ENCODE measurements around the gene ASCC1. TPM values are rescaled to one million over a fixed set of nuclear protein-coding genes. Genes with fewer than 3 reads are reported as not detected.

Gene ASCC1
- total and polyA plus RNA-seq, 2 of the 4 experiments (the other 2 are of a cell fraction) = 15.9 to 21.0 TPM

- Histone ChIP-seq H4K5ac (ENCODE audit: low read depth, low read length) (no peak overlapping the region), H3K79me1 (ENCODE audit: low read depth in 1 of 2, low read length in 2 of 2) (no peaks in the 10 kb centered on the region), H3K4me1 (ENCODE audit: control insufficient read depth, insufficient read depth, low read length) (peaks cover 1% of the 10 kb centered on the region; the same call in 1 of the 2 replicates), H3K9me1 (ENCODE audit: insufficient read depth, low read length) (no peaks in the 10 kb centered on the region), H3K36me3 (ENCODE audit: control insufficient read depth, insufficient read depth, low read length) (no peaks in the 10 kb centered on the region), H3K14ac (replicated peaks; ENCODE audit: low read depth, low read length) (no peak overlapping the region), H2BK5ac (ENCODE audit: low read depth, low read length, poor library complexity, severe bottlenecking) (no peak overlapping the region), H4K91ac (ENCODE audit: insufficient read depth, low read depth, low read length) (no peak overlapping the region), H2AFZ (replicated peaks; ENCODE audit: low read length, poor library complexity) (no peak overlapping the region), H4K20me1 (ENCODE audit: insufficient read depth, low read length) (no peaks in the 10 kb centered on the region), H3K23ac (ENCODE audit: low read depth, low read length) (no peak overlapping the region), H3K18ac (ENCODE audit: low read depth, low read length) (no peak overlapping the region), H2BK15ac (ENCODE audit: low read depth, low read length) (no peak overlapping the region), H2BK20ac (ENCODE audit: low read depth, low read length) (no peak overlapping the region), H2BK120ac (ENCODE audit: low read depth, low read length) (no peak overlapping the region), H3K27me3 (ENCODE audit: control insufficient read depth, insufficient read depth, low read length) (no peaks in the 10 kb centered on the region), H2AK5ac (ENCODE audit: low read depth, low read length) (no peak overlapping the region), H4K8ac (ENCODE audit: low read depth in 2 of 2, low read length in 2 of 2) (no peak overlapping the region), H3K27ac (ENCODE audit: insufficient read depth, low read length) (no peak overlapping the region), H2AK9ac (replicated peaks; ENCODE audit: low read depth, low read length, poor library complexity) (no peak overlapping the region), H3K4me2 (ENCODE audit: low read depth, low read length) (no peak overlapping the region), H3K9ac (ENCODE audit: low read depth, low read length) (no peak overlapping the region), H3K56ac (ENCODE audit: extremely low read depth, insufficient read depth, low read length) (no peak overlapping the region), H3K4ac (ENCODE audit: low read depth, low read length) (no peak overlapping the region), H3K4me3 (ENCODE audit: insufficient read depth, low read depth, low read length) (no peak overlapping the region), H3K9me3 (ENCODE audit: control insufficient read depth, insufficient read depth, low read length) (no peaks in the 10 kb centered on the region)
- WGBS, 2 experiments (ENCODE audit: extremely low coverage in 2 of 2, insufficient read length in 1 of 2) = no CpG with 5 or more reads among the region's 4 CpGs
- TF ChIP-seq MAFK (IDR thresholded peaks at IDR 0.05; ENCODE audit: low read depth, low read length) (no peak), RCOR1 (IDR thresholded peaks at IDR 0.05; ENCODE audit: insufficient replicate concordance, low read length) (no peak), CTCF (conservative IDR thresholded peaks at IDR 0.05; ENCODE audit: low read depth, low read length) (no peak), RAD21 (IDR thresholded peaks at IDR 0.05; ENCODE audit: low read length) (no peak), NFE2L2 (IDR thresholded peaks at IDR 0.05; ENCODE audit: low read depth, low read length) (no peak)
- ATAC-seq (ENCODE audit: low read depth) (no peak), DNase-seq (no peak)
- dilution Hi-C loops (cut with HindIII; ENCODE audit: low sequenced_read_pairs, unreplicated experiment) = no loop called here
- no TSS peak for BruUV-seq (replicated peaks)
- ChIA-PET POLR2A (ENCODE audit: unreplicated experiment) (no interaction called here), CTCF (no interaction called here)
- in situ Hi-C loops (cut with MboI; ENCODE audit: low sequenced_read_pairs) = loop anchor here (10.0 kb wide), 1 partner anchor 213 kb away; no protein-coding TSS in a partner anchor
- intact Hi-C loops (cut with micrococcal nuclease) = no loop called here
Observed at GRCh38 chr10:72122221-72122620, 93.9 kb downstream of the ASCC1 start.

Measured in IMR-90 (cell line).